ENCODE results near the gene STMND1. TPM values are rescaled to one million over a fixed set of nuclear protein-coding genes. Genes with fewer than 3 reads are reported as not detected.
A peak's percentile ranks its signal among the peaks of the same experiment; 100 is the strongest.

STMND1 gene
- total RNA-seq, 2 donors from 2014 or later, result 0.18 TPM; not detected in 1

DNA sequence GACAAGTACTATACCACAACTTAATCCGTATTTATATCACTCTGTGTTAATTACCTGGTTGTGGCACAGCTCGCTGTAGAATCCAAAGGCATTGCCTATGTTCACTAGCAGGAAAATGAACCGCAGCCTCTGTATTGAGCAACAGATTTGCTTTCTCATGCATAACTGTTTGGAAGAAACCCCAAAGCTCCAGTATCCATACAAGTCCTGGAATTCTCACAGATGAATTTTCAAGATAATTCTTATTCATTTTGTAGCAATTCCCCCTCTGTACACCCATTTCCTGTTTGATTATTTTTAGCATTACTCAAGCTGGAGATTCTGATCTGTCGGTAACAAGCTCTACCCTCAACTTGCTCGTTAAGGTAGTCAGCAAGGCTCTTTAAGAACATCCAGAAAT is 63.5 kb downstream of the STMND1 start:
- WGBS, 2 experiments (ENCODE audit: insufficient coverage in 1 of 2, insufficient read length in 1 of 2), result 92 to 100% methylated on average over 4 to 5 of the region's 5 CpGs
- TF ChIP-seq, protein P1, sequence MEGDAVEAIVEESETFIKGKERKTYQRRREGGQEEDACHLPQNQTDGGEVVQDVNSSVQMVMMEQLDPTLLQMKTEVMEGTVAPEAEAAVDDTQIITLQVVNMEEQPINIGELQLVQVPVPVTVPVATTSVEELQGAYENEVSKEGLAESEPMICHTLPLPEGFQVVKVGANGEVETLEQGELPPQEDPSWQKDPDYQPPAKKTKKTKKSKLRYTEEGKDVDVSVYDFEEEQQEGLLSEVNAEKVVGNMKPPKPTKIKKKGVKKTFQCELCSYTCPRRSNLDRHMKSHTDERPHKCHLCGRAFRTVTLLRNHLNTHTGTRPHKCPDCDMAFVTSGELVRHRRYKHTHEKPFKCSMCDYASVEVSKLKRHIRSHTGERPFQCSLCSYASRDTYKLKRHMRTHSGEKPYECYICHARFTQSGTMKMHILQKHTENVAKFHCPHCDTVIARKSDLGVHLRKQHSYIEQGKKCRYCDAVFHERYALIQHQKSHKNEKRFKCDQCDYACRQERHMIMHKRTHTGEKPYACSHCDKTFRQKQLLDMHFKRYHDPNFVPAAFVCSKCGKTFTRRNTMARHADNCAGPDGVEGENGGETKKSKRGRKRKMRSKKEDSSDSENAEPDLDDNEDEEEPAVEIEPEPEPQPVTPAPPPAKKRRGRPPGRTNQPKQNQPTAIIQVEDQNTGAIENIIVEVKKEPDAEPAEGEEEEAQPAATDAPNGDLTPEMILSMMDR (conservative IDR thresholded peaks at IDR 0.05), result no peak
- Mint-ChIP-seq H3K27ac (no peak overlapping the region), H3K27me3 (ENCODE audit: insufficient read depth) (peaks cover 2% of the 10 kb centered on the region), H3K4me3 (no peak overlapping the region), H3K9me3 (peaks cover 3% of the 10 kb centered on the region), H3K4me1 (no peaks in the 10 kb centered on the region), H3K36me3 (ENCODE audit: low read depth) (no peaks in the 10 kb centered on the region)
- Histone ChIP-seq H3K9me3 (ENCODE audit: control insufficient read depth, low read length) (no peaks in the 10 kb centered on the region), H3K27ac (ENCODE audit: low read depth, low read length) (no peak overlapping the region), H3K36me3 (ENCODE audit: control insufficient read depth, insufficient read depth, low read length) (no peaks in the 10 kb centered on the region), H3K27me3 (ENCODE audit: control insufficient read depth, insufficient read depth, low read length, poor library complexity, severe bottlenecking) (no peaks in the 10 kb centered on the region), H3K9ac (ENCODE audit: extremely low read depth, low read length, poor library complexity, severe bottlenecking) (no peak overlapping the region), H3K4me1 (ENCODE audit: control insufficient read depth, insufficient read depth, low read length) (no peaks in the 10 kb centered on the region), H3K4me3 (ENCODE audit: low read length) (no peak overlapping the region)
- no peak for DNase-seq

GRCh38 chr6:17167327-17167979 is 65.6 kb downstream of the STMND1 start:
- Mint-ChIP-seq H3K9me3 (peaks cover 3% of the 10 kb centered on the region), H3K27me3 (ENCODE audit: insufficient read depth) (no peaks in the 10 kb centered on the region), H3K36me3 (ENCODE audit: low read depth) (no peaks in the 10 kb centered on the region), H3K4me3 (no peak overlapping the region), H3K4me1 (no peaks in the 10 kb centered on the region), H3K27ac (no peak overlapping the region)
- Histone ChIP-seq H3K9me3 (ENCODE audit: control insufficient read depth, low read length) (no peaks in the 10 kb centered on the region), H3K4me1 (ENCODE audit: control insufficient read depth, insufficient read depth, low read length) (no peaks in the 10 kb centered on the region), H3K36me3 (ENCODE audit: control insufficient read depth, insufficient read depth, low read length) (no peaks in the 10 kb centered on the region), H3K27me3 (ENCODE audit: control insufficient read depth, insufficient read depth, low read length, poor library complexity, severe bottlenecking) (no peaks in the 10 kb centered on the region), H3K4me3 (ENCODE audit: low read length) (no peak overlapping the region), H3K9ac (ENCODE audit: extremely low read depth, low read length, poor library complexity, severe bottlenecking) (no peak overlapping the region), H3K27ac (ENCODE audit: low read depth, low read length) (no peak overlapping the region)
- TF ChIP-seq, protein P1 (conservative IDR thresholded peaks at IDR 0.05), result peak; percentile 81
- 15 to 25% methylated on average over 7 to 9 of the region's 9 CpGs for WGBS, 2 experiments (ENCODE audit: insufficient coverage in 1 of 2, insufficient read length in 1 of 2)
- peak; percentile 93 for DNase-seq

DNA sequence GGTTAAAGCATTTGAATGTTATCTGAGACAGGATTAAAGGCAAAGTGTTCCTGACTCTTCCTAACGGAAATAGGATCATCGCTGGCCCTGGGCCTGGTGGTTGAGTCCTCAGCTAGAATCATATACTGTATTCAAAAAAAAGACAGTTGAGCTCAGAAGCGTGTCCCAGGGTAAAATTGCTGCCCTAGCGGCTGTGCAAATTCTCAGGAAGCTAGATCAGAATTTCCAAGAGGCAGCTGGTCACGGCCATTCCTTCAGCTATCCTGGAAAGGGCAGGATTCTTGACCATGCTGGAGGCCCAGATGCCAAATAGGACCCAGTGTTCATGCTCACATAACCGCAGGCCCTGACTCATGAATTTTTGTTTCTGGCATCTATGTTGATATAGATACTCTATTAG is 67.4 kb downstream of the STMND1 start:
- H3K4me1 Mint-ChIP-seq, result no peaks in the 10 kb centered on the region
- no peak overlapping the region for H3K27ac Mint-ChIP-seq
- no peaks in the 10 kb centered on the region for H3K36me3 ChIP-seq (ENCODE audit: control insufficient read depth, insufficient read depth, low read length)
- no peaks in the 10 kb centered on the region for H3K27me3 Mint-ChIP-seq (ENCODE audit: insufficient read depth)
- H3K4me1 ChIP-seq (ENCODE audit: control insufficient read depth, insufficient read depth, low read length), result no peaks in the 10 kb centered on the region
- no peak overlapping the region for H3K4me3 ChIP-seq (ENCODE audit: low read length)
- H3K27ac ChIP-seq (ENCODE audit: low read depth, low read length), result no peak overlapping the region
- DNase-seq, result no peak
- TF ChIP-seq, protein P1 (conservative IDR thresholded peaks at IDR 0.05), result no peak
- H3K9me3 Mint-ChIP-seq, result no peaks in the 10 kb centered on the region
- H3K4me3 Mint-ChIP-seq, result no peak overlapping the region
- WGBS, 2 experiments (ENCODE audit: insufficient coverage in 1 of 2, insufficient read length in 1 of 2), result 91 to 97% methylated on average over 4 to 6 of the region's 6 CpGs
- no peaks in the 10 kb centered on the region for H3K36me3 Mint-ChIP-seq (ENCODE audit: low read depth)
- H3K27me3 ChIP-seq (ENCODE audit: control insufficient read depth, insufficient read depth, low read length, poor library complexity, severe bottlenecking), result no peaks in the 10 kb centered on the region
- no peak overlapping the region for H3K9ac ChIP-seq (ENCODE audit: extremely low read depth, low read length, poor library complexity, severe bottlenecking)
- no peaks in the 10 kb centered on the region for H3K9me3 ChIP-seq (ENCODE audit: control insufficient read depth, low read length)
